HG02938 (cell line): ENCODE measurements around the gene BTBD3.

ENCODE experiments used
- ATAC-seq: cut with Tn5 transposase; IDR thresholded peaks from one replicate; pipeline ENCODE4 v1.9.1; 2021; ENCODE audit warnings: mild to moderate bottlenecking, moderate library complexity; ENCODE audit not compliant: unreplicated experiment

The BTBD3 gene

GRCh38 chr20:11965602-11966001 lies 47.9 kb downstream of the BTBD3 start:
- ATAC-seq: no peak

- no peak for ATAC-seq
Measured at GRCh38 chr20:11966186-11966585, 48.5 kb downstream of the BTBD3 start.

DNA sequence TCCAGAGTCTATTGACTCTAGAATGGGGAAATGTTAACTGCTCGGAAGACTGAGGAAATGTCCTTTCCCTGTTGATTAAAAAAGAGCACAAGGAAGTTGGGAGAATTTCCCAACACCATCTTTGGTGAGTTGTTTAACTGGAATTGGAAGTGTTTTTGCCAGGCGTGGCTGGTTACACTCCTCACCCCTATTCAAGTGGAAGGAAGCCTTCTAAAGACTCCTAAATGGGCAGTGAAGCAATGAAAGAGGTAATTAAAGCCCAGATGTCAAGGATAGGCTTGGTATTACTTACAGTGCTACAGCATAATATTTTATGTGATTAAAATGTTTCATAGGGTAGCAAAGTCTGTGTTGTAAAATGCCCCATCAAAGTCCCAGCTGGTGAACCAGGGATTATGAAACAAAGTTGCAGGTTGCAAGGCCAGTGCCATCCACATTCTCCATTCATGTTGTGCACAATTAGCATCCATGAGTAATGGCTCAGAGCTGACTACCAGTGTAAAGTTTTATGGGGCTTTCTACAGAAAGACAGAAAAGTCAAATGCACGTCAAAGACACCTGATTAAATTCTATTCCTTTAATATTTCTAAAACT lies 52.6 kb downstream of the BTBD3 start:
- ATAC-seq: no peak

GRCh38 chr20:11972478-11972877 lies 54.8 kb downstream of the BTBD3 start:
- ATAC-seq: no peak
